ENCODE data around the gene RORC.

DNA sequence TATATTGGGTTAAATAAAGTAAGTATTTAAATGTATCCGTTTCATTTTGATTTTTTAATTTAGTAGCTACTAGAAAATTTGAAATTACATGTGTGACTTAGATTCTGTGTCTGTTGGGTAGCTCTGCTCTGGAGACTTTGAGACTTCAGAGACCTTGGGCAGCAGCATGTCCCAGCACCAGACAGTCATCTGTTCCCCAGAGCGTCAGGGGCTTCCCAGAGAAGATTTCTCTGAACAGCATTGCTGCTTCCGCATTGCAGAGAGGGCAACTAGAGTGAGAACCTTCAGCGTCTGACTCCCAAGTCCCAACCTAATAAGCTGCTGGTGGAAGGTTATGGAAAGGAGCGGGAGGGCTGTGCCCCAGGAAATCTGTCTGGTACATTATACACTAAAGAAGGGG is 33.0 kb downstream of the RORC start:
- no peak for TF ChIP-seq SMC3 (IDR thresholded peaks at IDR 0.05; ENCODE audit: low read depth, low read length)
- no peak for TF ChIP-seq CTCF (IDR thresholded peaks at IDR 0.05)
- no peak for TF ChIP-seq REST (IDR thresholded peaks at IDR 0.05; ENCODE audit: low read depth, low read length)
- no peak for TF ChIP-seq EZH2phosphoT487 (IDR thresholded peaks at IDR 0.05; ENCODE audit: borderline replicate concordance, low read depth)
- no peak for TF ChIP-seq TCF12 (IDR thresholded peaks at IDR 0.05)
- TF ChIP-seq EP300 (IDR thresholded peaks at IDR 0.05; ENCODE audit: borderline replicate concordance in 1 of 2, low read depth in 1 of 2, low read length in 1 of 2), result no peak
- TF ChIP-seq YY1 (IDR thresholded peaks at IDR 0.05; ENCODE audit: low read depth), result no peak
- no peak for TF ChIP-seq USF1 (IDR thresholded peaks at IDR 0.05; ENCODE audit: borderline replicate concordance, low read depth)
- no peak for TF ChIP-seq RXRA (IDR thresholded peaks at IDR 0.05; ENCODE audit: borderline replicate concordance, low read depth)
- TF ChIP-seq JUND (IDR thresholded peaks at IDR 0.05), result no peak
- TF ChIP-seq PBX3 (IDR thresholded peaks at IDR 0.05), result no peak
- no peak for TF ChIP-seq MAX (IDR thresholded peaks at IDR 0.05; ENCODE audit: low read depth)
- no peak for TF ChIP-seq MXI1 (IDR thresholded peaks at IDR 0.05; ENCODE audit: low read depth, low read length)
- TF ChIP-seq POLR2AphosphoS5 (IDR thresholded peaks at IDR 0.05; ENCODE audit: low read depth, low read length), result no peak

All from SK-N-SH (cell line).